Stimulated activated CD8-positive, alpha-beta memory T cell treated with anti-CD3 and anti-CD28 coated beads, Interleukin-7, amount 100 ng/mL, for 24 hours (primary cell): ENCODE results near the gene RIOX2.
"Not testable (repeated sequence)": the region's sequence is repeated elsewhere in the genome, so short reads cannot be mapped to it uniquely, and the experiment has no call there.

Experiments used
- DNase-seq: peaks from one replicate; pipeline ENCODE4 v3.0.0-alpha.2; 2020; ENCODE audit warnings: low read depth

The RIOX2 gene

GRCh38 chr3:97911459-97911858 lies 60.8 kb downstream of the RIOX2 start:
- no peak for DNase-seq

DNA sequence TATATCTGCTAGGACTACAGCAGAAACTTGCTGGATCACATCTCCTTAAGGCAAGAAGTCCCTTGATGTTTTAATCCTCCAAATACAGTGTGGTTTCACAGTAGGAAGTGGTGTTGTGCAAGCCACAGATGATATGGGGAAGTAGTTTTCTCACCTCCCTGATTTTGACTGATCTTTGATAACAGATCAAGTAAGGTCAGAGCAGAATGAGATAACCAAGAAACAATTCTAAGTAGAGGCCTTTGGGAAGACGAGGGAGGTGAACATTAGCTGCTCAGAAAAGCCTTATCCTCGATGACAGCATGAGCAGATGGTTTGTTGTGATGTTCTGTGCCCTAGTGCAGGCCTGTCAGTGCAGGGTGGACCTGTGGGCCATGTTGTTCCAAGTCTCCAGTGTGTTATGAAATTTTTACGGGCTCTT lies 61.3 kb downstream of the RIOX2 start:
- no peak for DNase-seq

DNA sequence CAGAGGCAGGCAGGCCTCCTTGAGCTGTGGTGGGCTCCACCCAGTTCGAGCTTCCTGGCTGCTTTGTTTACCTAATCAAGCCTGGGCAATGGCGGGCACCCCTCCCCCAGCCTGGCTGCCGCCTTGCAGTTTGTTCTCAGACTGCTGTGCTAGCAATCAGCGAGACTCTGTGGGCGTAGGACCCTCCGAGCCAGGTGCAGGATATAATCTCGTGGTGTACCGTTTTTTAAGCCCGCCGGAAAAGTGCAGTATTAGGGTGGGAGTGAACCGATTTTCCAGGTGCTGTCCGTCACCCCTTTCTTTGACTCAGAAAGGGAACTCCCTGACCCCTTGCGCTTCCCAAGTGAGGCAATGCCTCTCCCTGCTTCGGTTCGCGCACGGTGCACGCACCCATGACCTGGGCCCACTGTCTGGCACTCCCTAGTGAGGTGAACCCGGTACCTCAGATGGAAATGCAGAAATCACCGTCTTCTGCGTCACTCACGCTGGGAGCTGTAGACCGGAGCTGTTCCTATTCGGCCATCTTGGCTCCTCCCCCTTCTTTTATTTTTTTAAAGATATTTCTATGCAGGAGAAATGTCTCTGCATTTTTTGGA lies 61.9 kb downstream of the RIOX2 start:
- DNase-seq, result not testable (repeated sequence)

GRCh38 chr3:97909830-97910229 lies 62.4 kb downstream of the RIOX2 start:
- not testable (repeated sequence) for DNase-seq

- DNase-seq, result no peak
Measured at GRCh38 chr3:97901313-97902248, 70.7 kb downstream of the RIOX2 start.

GRCh38 chr3:97899331-97899730 lies 72.9 kb downstream of the RIOX2 start:
- no peak for DNase-seq

DNA sequence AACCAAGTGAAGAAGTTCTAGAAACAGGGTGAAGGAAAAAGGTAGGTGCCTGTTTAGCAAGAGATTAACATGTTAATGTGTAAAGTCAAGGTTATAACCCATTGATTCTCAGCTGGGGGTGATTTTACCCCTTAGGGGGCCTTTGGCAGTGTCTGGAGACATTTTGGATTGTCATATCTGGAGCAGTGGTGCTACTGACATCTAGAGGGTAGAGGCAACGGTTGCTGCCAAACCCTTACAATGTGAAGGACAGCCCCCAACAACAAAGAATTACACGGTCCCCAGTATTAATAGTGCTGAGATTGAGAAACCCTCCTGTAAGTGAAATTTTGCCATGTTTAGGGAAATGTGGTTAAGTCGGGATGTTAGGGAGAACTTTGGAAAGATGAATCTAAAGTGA lies 75.7 kb downstream of the RIOX2 start:
- DNase-seq, result no peak

- no peak for DNase-seq
Measured at GRCh38 chr3:97896129-97896528, 76.1 kb downstream of the RIOX2 start.

DNA sequence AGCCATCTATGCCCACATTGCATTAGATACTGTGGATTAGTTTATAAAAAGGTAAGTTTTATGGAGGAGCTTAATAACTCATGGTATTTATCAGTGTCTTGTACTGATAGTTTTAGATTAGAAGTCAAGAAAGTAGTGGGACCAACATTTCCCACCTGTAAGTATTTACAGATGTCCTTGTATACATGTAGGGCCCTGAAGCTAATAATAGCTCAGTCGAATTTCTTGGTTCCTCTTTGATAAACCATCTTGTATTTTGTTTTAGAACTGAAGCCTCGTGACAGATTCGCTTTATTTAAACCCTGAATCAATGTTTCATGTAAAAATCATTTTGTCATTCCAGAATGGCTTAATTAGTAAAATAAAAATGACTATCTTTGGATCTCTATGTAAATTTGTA lies 77.0 kb downstream of the RIOX2 start:
- DNase-seq, result no peak

DNA sequence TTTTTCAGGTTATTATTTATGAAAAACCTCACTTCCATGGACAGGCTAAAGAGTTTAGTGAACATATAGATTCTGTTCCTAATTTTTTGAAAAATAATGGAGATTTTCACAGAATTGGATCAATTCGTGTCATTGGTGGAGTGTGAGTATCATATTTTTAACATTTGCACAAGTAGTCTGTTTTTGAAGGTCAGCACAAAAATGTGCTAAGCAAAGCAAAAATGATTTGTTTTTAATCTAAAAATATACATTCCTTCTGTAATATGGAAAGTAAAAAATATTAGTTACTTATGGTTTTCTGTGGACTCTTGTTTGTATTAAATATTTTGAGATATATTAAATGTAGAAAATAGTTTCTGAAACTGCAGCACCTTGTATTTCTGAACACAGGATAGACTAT lies 79.4 kb downstream of the RIOX2 start:
- no peak for DNase-seq
